Measurements from ENCODE around the gene ZNF445. TPM values are rescaled to one million over a fixed set of nuclear protein-coding genes. Genes with fewer than 3 reads are reported as not detected.
"Not testable (repeated sequence)": the region's sequence is repeated elsewhere in the genome, so short reads cannot be mapped to it uniquely, and the experiment has no call there.

Gene ZNF445
- total and polyA plus RNA-seq, 9 of the 15 experiments (the other 6 are each of a cell fraction or from before 2014, with no cell fraction given), result 1.2 to 26.9 (median 10.6) TPM

- FAIRE-seq; H3K27me3 ChIP-seq (ENCODE audit: control insufficient read depth in 2 of 2, insufficient read depth in 2 of 2, low read length in 2 of 2); BruUV-seq (replicated peaks); H4K20me1 ChIP-seq (replicated peaks; ENCODE audit: control insufficient read depth, insufficient read depth, low read length); H2AFZ ChIP-seq (ENCODE audit: low read depth, low read length); H3K9me1 ChIP-seq (ENCODE audit: control insufficient read depth, insufficient read depth, low read length); intact Hi-C loops (cut with micrococcal nuclease); H3K9me3 ChIP-seq (replicated peaks; ENCODE audit: control insufficient read depth, insufficient read depth, low read depth, low read length); CTCF ChIA-PET (ENCODE audit: low intra/inter-chr PET ratio); in situ Hi-C loops (cut with MboI); DNase-seq (ENCODE audit: extremely low read depth in 1 of 4, low spot score in 3 of 4); H3K4me3 ChIP-seq; TF ChIP-seq ATF1 (CRISPR knock-in tag; IDR thresholded peaks at IDR 0.05): not testable (repeated sequence)
- Histone ChIP-seq H3K9ac (ENCODE audit: insufficient read depth in 1 of 2, low read depth in 2 of 2, low read length in 2 of 2) (peak overlapping the region in 1 of 2 experiments; percentile 23; a peak in 1 of 4 replicates), H3K4me1 (replicated peaks in 1 of 2; ENCODE audit: control insufficient read depth in 2 of 2, insufficient read depth in 2 of 2, low read length in 2 of 2) (peaks cover 26 to 47% of the 10 kb centered on the region in 2 experiments), H3K4me2 (ENCODE audit: insufficient read depth, low read length) (peak overlapping the region; percentile 15; the same call in 1 of the 2 replicates), H3K27ac (ENCODE audit: extremely low read depth, low read depth, low read length) (peak overlapping the region; percentile 68), H3K36me3 (ENCODE audit: control insufficient read depth, insufficient read depth, low read length) (peaks cover 65% of the 10 kb centered on the region), H3K79me2 (ENCODE audit: control insufficient read depth, insufficient read depth, low read length) (peaks cover 73% of the 10 kb centered on the region)
- ATAC-seq, result peak; percentile 15; the same call in 1 of the 3 replicates
- WGBS (ENCODE audit: insufficient coverage, low coverage, missing lambda C conversion rate), result 42% methylated on average over 2 of the region's 2 CpGs
- POLR2A ChIA-PET, result interaction anchor here (0.6 to 1.6 kb wide), 5 partner anchors 9 to 805 kb away, joined by 3 to 7 read pairs (median 4); no protein-coding TSS in a partner anchor
- 0 out of 2 replicates have a peak, but pooled peaks have one; percentile 41 for TF ChIP-seq ZBTB9 (CRISPR knock-in tag; IDR thresholded peaks at IDR 0.05)
- peak; percentile 82; the same call in 1 of the 2 replicates for TF ChIP-seq KLF6 (CRISPR knock-in tag; IDR thresholded peaks at IDR 0.05; ENCODE audit: borderline replicate concordance)
- TF ChIP-seq TAF7 (tag; IDR thresholded peaks at IDR 0.05), result peak; percentile 44; the same call in 1 of the 2 replicates
- peak; percentile 29 for TF ChIP-seq ATF1 (tag; IDR thresholded peaks at IDR 0.05)
- TF ChIP-seq SMAD3 (CRISPR knock-in tag; conservative IDR thresholded peaks at IDR 0.05), result 0 out of 2 replicates have a peak, but pooled peaks have one; percentile 69
- peak; percentile 61; the same call in 1 of the 2 replicates for TF ChIP-seq TSHZ1 (CRISPR knock-in tag; IDR thresholded peaks at IDR 0.05)
- 0 out of 2 replicates have a peak, but pooled peaks have one; percentile 44 for TF ChIP-seq ZBTB17 (CRISPR knock-in tag; IDR thresholded peaks at IDR 0.05)
- TF ChIP-seq PYGO2 (tag; IDR thresholded peaks at IDR 0.05), result peak; percentile 82
- peak; percentile 58; the same call in 1 of the 2 replicates for TF ChIP-seq ZNF239 (CRISPR knock-in tag; IDR thresholded peaks at IDR 0.05)
- TF ChIP-seq CXXC5 (CRISPR knock-in tag; IDR thresholded peaks at IDR 0.05), result peak; percentile 22; the same call in 1 of the 2 replicates
- TF ChIP-seq DDX20 (tag; IDR thresholded peaks at IDR 0.05; ENCODE audit: low read depth), result peak; percentile 80
- TF ChIP-seq CREB3 (tag; conservative IDR thresholded peaks at IDR 0.05; ENCODE audit: low read depth), result peak; percentile 96
- TF ChIP-seq ZNF175 (CRISPR knock-in tag; IDR thresholded peaks at IDR 0.05; ENCODE audit: low read depth), result 0 out of 2 replicates have a peak, but pooled peaks have one; percentile 66
Observed at GRCh38 chr3:44468099-44468537, 9.4 kb downstream of the ZNF445 start.

Data from K562 (cell line).